Measurements from ENCODE around the gene ZCCHC4.
A peak's percentile ranks its signal among the peaks of the same experiment; 100 is the strongest.

ZCCHC4 gene

GRCh38 chr4:25312496-25313200 lies at the start of gene ZCCHC4:
TSS of gene ZCCHC4 (plus strand) at chr4:25312774. CDS start at chr4:25312810, 36 bp downstream.
- peak; percentile 80 for DNase-seq (ENCODE audit: low read depth)

DNA sequence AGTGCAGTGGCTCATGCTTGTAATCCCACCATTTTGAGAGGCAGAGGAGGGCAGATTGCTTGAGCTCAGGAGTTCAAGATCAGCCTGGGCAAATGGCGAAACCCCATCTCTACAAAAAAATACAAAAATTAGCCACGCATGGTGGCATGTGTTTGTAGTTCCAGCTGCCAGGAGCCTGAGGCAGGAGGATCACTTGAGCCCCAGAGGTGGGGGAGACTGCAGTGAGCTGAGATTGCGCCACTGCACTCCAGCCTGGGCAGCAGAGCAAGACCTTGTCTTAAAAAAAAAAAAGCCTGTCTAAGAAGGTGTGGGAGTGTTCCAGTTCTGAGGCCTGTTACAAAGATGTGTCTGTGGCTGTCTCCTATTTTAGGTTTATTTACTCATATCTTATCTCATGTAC lies 40.7 kb upstream of the ZCCHC4 start:
- no peak for DNase-seq (ENCODE audit: low read depth)

DNA sequence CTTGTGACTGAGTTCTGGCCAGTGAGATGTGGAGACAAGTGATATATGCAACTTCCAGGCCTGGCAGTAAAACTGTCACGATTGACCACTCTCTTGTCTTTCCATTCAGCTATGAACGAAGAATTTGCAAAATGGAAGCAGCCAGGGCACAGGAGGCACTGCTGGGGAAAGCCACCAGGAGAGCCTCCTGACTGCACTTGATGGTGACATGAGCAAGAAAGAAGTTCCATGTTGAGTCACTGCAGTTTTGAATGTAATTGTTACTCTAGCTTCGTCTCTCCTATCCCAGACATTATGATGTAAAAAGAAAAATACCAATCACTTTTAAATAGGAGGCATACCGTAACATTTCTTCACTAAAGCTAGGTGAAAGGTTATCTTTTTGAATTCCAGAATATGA lies 32.4 kb upstream of the ZCCHC4 start:
- no peak for DNase-seq (ENCODE audit: low read depth)

- no peak for DNase-seq (ENCODE audit: low read depth)
These were observed 28.6 kb upstream of the ZCCHC4 start for GRCh38 chr4:25283948-25284347.

GRCh38 chr4:25284466-25284865 lies 28.1 kb upstream of the ZCCHC4 start:
- DNase-seq (ENCODE audit: low read depth) = no peak

- no peak for DNase-seq (ENCODE audit: low read depth)
These were observed 22.0 kb upstream of the ZCCHC4 start for GRCh38 chr4:25290490-25291067.

GRCh38 chr4:25291158-25291733 lies 21.3 kb upstream of the ZCCHC4 start:
- DNase-seq (ENCODE audit: low read depth) = no peak

DNA sequence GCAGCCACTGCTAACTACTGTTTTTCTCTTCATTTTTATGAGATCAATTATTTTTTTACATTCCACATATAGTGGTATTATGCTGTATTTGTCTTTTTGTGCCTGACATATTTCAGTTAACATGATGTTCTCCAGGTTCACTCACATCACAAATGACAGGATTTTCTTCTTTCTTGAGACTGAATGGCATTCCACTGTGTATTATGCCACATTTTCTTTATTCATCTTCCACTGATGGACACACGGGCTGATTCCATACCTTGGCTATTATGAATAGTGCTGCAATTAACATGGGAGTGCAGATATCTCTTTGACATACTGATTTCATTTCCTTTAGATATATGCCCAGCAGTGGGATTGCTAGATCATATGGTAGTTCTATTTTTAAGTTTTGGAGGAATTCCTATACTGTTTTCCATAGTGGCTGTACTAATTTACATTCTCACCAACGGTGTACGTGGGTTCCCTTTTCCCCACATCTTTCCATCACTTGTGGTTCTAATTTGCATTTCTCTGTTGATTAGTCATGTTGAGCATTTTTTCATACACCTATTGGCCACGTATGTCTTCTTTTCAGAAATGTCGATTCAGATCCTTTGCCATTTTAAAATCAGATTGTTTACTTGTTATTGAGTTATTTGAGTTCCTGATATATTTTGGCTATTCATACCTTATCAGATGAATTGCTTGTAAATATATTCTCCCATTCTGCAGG lies 14.9 kb upstream of the ZCCHC4 start:
- no peak for DNase-seq (ENCODE audit: low read depth)

- DNase-seq (ENCODE audit: low read depth) = no peak
These were observed 12.9 kb upstream of the ZCCHC4 start for GRCh38 chr4:25299476-25300203.

DNA sequence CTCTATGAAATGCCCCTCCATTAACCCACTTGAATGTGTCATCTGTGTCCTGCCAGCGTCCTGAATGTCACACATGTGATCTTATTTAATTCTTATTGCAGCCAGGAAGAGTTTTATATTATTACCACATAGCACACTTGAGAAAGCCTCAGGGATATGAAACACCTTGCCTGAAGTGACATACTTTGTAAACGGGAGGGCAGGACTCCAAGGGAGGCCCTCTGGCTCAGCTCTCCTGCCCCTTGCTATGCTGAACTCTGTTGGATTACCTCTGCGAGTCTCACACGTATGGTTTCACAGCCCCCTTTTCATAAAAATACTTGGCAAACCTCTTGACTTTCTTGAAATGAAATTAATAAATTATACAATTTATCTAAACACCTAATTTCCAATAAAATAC lies 11.1 kb upstream of the ZCCHC4 start:
- DNase-seq (ENCODE audit: low read depth) = no peak

DNA sequence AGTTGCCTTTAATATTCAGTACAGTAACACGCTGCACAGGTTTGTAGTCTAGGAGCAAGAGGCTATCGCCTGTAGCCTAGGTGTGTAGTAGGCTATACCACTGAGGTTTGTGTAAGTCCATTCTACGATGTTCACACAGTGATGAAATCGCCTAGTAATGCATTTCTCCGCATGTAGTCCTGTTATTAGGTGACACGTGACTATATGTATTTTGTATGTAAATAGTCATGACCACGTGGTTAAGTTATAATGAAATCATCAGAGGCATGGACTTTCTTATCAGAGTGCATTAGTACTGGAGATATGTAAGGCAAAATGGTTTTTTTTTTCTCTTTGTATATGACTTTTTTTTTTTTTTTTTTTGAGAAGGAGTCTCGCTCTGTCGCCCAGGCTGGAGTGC lies 9.9 kb upstream of the ZCCHC4 start:
- DNase-seq (ENCODE audit: low read depth) = no peak

DNA sequence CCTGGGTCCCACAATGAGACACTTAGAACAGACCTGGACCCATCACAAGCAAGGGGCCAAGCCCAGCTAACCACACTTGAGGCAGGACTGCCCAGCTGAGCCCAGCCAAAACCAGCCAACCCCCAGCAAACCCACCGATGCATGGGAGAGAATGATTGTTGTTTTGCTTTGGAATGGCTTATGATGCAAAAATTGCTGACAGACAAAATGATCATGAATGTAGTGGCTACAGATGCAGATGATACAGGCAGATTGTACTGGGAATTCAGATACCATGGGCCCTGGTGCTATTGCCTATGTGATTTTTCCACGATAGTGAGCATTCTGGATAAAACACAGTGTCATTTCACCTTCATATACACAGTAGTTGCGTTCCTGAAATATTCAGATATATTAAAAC lies 9.0 kb upstream of the ZCCHC4 start:
- DNase-seq (ENCODE audit: low read depth) = no peak

DNA sequence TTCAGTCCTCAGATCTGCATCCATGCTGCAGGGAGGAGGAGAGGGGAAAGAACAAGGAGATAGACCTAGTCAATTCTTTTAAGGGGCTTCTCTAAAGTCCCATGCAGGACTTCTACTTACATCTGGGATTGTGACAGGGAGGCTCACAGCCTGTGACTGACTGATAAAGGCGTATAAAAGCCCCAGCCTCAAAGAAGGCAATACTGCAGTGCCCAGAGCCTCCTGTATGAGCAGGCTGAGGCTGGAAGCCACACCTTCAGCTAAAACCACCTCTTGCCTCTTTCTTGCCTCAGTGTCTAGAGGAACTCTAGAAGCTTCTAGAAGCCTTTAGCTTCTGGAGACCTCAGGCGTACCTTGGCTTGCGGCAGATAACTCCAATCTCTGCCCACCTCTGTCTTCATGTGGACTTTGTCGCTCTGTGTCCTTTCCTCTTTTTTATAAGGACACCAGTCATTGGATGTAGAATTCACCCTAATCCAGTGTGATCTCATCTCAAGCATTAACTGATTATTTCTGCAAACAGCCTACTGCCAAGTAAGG lies 6.0 kb upstream of the ZCCHC4 start:
- no peak for DNase-seq (ENCODE audit: low read depth)

DNA sequence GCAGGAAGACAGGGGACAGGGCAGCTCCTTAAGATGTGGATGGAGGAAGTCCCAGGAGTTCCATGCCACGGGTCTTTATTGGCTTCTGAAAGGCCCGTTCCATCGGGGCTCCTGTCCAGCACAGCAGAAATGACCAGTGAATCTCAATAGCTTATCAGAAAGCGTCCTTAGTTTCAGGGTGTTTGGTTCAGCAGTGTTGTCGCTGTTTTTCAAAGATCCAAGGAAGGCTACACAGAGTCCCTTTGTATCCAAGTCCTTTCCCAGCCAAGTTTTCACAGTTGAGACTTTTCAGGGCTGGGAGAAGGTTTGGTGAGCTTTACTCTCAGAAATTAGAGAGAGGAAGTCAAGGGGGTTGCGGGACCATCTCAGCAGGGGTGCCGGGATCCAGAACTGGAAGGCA lies 5.0 kb upstream of the ZCCHC4 start:
- DNase-seq (ENCODE audit: low read depth) = no peak

GRCh38 chr4:25308306-25308705 lies 4.3 kb upstream of the ZCCHC4 start:
- DNase-seq (ENCODE audit: low read depth) = no peak

GRCh38 chr4:25308761-25309160 lies 3.8 kb upstream of the ZCCHC4 start:
- no peak for DNase-seq (ENCODE audit: low read depth)

DNA sequence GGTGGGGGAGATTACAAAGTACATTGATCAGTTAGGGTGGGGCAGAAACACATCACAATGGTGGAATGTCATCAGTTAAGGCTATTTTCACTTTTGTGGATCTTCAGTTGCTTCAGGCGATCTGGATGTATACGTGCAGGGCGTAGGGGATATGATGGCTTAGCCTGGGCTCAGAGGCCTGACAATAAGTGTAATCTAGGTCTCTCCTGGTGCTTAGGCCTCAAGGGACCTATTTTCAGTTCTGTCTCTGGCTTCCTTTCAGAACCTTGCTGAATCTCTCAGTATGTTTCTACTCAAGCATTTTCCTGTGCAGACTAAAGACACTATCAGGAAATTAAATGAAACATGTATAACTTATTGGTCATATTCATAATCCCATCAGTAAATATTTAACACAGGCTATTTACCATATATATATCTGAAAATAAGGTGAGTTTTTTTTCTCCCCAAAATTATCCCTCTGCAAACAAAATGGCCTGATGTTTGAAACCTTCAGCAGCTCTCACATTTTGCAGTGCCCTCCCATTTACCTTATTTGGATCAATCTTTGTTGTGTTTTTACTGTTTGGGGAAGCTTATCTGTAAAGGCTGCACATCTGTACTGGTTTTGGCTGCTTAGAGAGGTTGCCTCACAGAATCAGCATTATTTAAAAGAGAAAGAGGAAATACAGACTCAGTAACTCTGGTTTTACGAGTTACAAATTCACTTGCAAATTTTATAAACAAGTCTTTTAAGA lies 2.3 kb upstream of the ZCCHC4 start:
- DNase-seq (ENCODE audit: low read depth) = no peak

GRCh38 chr4:25310803-25311166 lies 1.8 kb upstream of the ZCCHC4 start:
- DNase-seq (ENCODE audit: low read depth) = no peak

DNA sequence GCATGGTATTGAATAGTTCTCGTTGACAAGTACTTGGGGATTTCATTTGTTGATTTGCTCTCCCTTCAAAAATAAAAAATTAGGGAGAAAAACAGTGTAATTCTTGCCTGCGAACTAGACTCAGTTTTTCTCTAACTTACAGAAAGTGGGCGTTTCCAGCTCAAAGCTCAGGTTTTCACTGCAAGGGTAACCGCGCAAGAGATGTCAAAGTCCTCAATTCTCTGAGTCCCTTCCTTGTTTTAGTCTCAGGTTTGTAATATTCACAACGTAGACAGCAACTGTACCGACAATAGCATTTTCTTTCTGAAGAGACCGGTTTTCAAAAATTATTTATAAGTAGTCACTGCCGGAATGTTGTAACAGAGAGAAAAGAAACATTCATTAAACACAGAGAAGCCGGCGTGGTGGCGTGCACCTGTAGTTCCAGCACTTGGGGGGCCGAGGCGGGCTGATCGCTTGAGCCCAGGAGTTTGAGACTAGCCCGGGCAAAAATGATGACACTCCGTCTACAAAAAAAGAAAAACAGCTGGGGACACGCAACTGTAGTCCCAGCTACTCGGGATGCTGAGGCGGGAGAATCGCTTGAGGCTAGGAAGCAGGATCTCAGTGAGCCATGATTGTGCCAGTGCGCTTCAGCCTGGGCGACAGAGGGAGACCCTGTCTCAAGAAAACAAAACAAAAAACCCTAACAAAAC lies 774 bp downstream of the ZCCHC4 start:
- no peak for DNase-seq (ENCODE audit: low read depth)

- DNase-seq (ENCODE audit: low read depth) = no peak
These were observed 7.8 kb downstream of the ZCCHC4 start for GRCh38 chr4:25320336-25320735.

GRCh38 chr4:25320773-25321172 lies 8.2 kb downstream of the ZCCHC4 start:
- no peak for DNase-seq (ENCODE audit: low read depth)

Measured in stimulated activated CD8-positive, alpha-beta memory T cell treated with anti-CD3 and anti-CD28 coated beads, Interleukin-4, amount 100 ng/mL, for 24 hours (primary cell).